Measurements from ENCODE around the gene MAN1B1. TPM values are rescaled to one million over a fixed set of nuclear protein-coding genes. Genes with fewer than 3 reads are reported as not detected.
A peak's percentile ranks its signal among the peaks of the same experiment; 100 is the strongest.

The MAN1B1 gene
- total RNA-seq, 1 donor from 2014 or later: 59.8 TPM

DNA sequence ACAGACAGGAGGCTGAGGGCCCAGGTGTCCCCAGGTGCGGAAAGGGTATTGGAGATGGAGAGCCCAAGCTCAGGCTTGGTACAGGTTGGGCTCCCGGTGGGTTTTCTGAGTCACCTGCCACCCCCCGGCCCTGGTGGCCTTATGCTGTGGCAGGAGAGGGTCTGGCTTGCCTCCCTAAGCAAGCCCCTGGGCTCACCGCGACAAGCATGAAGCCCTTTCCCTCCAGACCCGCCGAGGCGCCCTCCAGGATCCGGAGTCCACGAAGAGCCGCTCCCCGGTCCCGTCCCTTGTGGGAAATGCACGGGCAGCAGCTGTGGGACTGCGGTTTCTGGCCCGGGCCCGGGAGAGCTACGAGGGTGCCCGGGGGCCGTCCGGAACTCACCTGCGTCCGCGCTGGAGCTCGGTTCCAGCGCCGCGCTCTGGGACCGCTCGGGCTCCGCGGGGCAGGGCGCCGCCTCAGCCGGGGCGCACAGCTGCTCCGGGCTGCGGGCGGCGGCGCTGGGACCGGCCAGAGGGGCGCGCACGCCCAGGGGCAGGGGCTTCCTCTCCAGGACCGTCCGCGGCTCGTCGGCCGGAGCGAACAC, 17.2 kb upstream of the MAN1B1 start:
- no peak for TF ChIP-seq CTCF (IDR thresholded peaks at IDR 0.05; ENCODE audit: partially characterized antibody, unreplicated experiment)
- Mint-ChIP-seq H3K27me3 (ENCODE audit: unreplicated experiment) (peaks cover 8% of the 10 kb centered on the region), H3K4me1 (ENCODE audit: low read depth, unreplicated experiment) (peaks cover 8% of the 10 kb centered on the region), H3K9me3 (ENCODE audit: unreplicated experiment) (peaks cover 10% of the 10 kb centered on the region), H3K36me3 (ENCODE audit: unreplicated experiment) (no peaks in the 10 kb centered on the region), H3K4me3 (ENCODE audit: unreplicated experiment) (peak overlapping the region; percentile 63), H3K27ac (ENCODE audit: unreplicated experiment) (no peak overlapping the region)
- DNase-seq: peak; percentile 55

- peaks cover 9% of the 10 kb centered on the region for H3K27me3 Mint-ChIP-seq (ENCODE audit: unreplicated experiment)
- peak within 1 kb of the TSS; percentile 93 for H3K27ac Mint-ChIP-seq (ENCODE audit: unreplicated experiment)
- peak within 1 kb of the TSS; percentile 87 for H3K4me3 Mint-ChIP-seq (ENCODE audit: unreplicated experiment)
- no peak for TF ChIP-seq CTCF (IDR thresholded peaks at IDR 0.05; ENCODE audit: partially characterized antibody, unreplicated experiment)
- peaks cover 10% of the 10 kb centered on the region for H3K9me3 Mint-ChIP-seq (ENCODE audit: unreplicated experiment)
- no peaks in the 10 kb centered on the region for H3K36me3 Mint-ChIP-seq (ENCODE audit: unreplicated experiment)
- peaks cover 8% of the 10 kb centered on the region for H3K4me1 Mint-ChIP-seq (ENCODE audit: low read depth, unreplicated experiment)
- DNase-seq: peak; percentile 85
These were observed 16.4 kb upstream of the MAN1B1 start, which contains the start of gene SAPCD2 for GRCh38 chr9:137070201-137070905. SAPCD2 (minus strand) TSS chr9:137070557; CDS start chr9:137070460, 97 bp downstream.

- Mint-ChIP-seq H3K27ac (ENCODE audit: unreplicated experiment) (peak overlapping the region; percentile 93), H3K27me3 (ENCODE audit: unreplicated experiment) (peaks cover 9% of the 10 kb centered on the region), H3K4me3 (ENCODE audit: unreplicated experiment) (peak overlapping the region; percentile 87), H3K4me1 (ENCODE audit: low read depth, unreplicated experiment) (peaks cover 8% of the 10 kb centered on the region), H3K36me3 (ENCODE audit: unreplicated experiment) (no peaks in the 10 kb centered on the region), H3K9me3 (ENCODE audit: unreplicated experiment) (peaks cover 10% of the 10 kb centered on the region)
- TF ChIP-seq CTCF (IDR thresholded peaks at IDR 0.05; ENCODE audit: partially characterized antibody, unreplicated experiment): peak; percentile 37
- DNase-seq: peak; percentile 79
These were observed 15.9 kb upstream of the MAN1B1 start for GRCh38 chr9:137070906-137071275.

- Mint-ChIP-seq H3K4me1 (ENCODE audit: low read depth, unreplicated experiment) (peaks cover 8% of the 10 kb centered on the region), H3K9me3 (ENCODE audit: unreplicated experiment) (peaks cover 10% of the 10 kb centered on the region), H3K27ac (ENCODE audit: unreplicated experiment) (peak overlapping the region; percentile 93), H3K36me3 (ENCODE audit: unreplicated experiment) (no peaks in the 10 kb centered on the region), H3K4me3 (ENCODE audit: unreplicated experiment) (peak overlapping the region; percentile 87), H3K27me3 (ENCODE audit: unreplicated experiment) (peaks cover 9% of the 10 kb centered on the region)
- DNase-seq: no peak
- TF ChIP-seq CTCF (IDR thresholded peaks at IDR 0.05; ENCODE audit: partially characterized antibody, unreplicated experiment): no peak
These were observed 15.5 kb upstream of the MAN1B1 start for GRCh38 chr9:137071282-137071681.

DNA sequence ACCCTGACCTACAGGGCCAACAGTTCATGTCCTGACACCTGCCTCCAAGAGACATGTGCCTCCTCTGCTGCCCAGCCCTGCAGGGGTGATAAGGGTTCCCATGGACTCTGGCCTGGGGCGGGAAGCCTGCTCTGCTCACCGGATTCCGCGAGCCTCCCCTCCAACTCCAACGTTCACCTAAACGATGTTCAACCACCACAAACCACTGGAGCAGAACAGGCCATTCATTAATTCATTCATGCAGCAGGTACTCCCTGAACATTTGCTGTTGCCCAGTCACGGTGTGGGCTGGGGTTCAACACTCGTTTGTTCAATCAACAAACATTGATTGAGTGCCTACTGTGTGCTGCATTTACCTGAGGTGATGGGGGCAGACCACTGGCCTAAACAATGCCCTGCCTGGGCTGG, 12.8 kb upstream of the MAN1B1 start:
- Mint-ChIP-seq H3K9me3 (ENCODE audit: unreplicated experiment) (peaks cover 10% of the 10 kb centered on the region), H3K4me1 (ENCODE audit: low read depth, unreplicated experiment) (peaks cover 5% of the 10 kb centered on the region), H3K36me3 (ENCODE audit: unreplicated experiment) (no peaks in the 10 kb centered on the region), H3K4me3 (ENCODE audit: unreplicated experiment) (no peak overlapping the region), H3K27me3 (ENCODE audit: unreplicated experiment) (peaks cover 10% of the 10 kb centered on the region), H3K27ac (ENCODE audit: unreplicated experiment) (no peak overlapping the region)
- TF ChIP-seq CTCF (IDR thresholded peaks at IDR 0.05; ENCODE audit: partially characterized antibody, unreplicated experiment): no peak
- DNase-seq: no peak
